MCF 10A (cell line): ENCODE measurements around the gene FZD7. TPM values are rescaled to one million over a fixed set of nuclear protein-coding genes. Genes with fewer than 3 reads are reported as not detected.

ENCODE experiments used
- BruUV-seq: library from RNA; stranded (reverse); fragments of 400-500 nt; replicated peaks from 2 replicates; lab custom pipeline; 2021; lab: Mats Ljungman, UMichigan
- CTCF ChIA-PET: fragments of 300-600 bp; sonication (Branson Sonifier 250); formaldehyde crosslinking; extraction: SDS; loops from one replicate; lab custom pipeline; 2021; ENCODE audit warnings: antibody characterized with exemption, inconsistent platforms; lab: Yijun Ruan, JAX
- POLR2A ChIA-PET: fragments of 300-600, 350-650 bp; sonication (Branson Sonifier 250); formaldehyde crosslinking; extraction: SDS; loops from one replicate; lab custom pipeline; 2020; ENCODE audit warnings: antibody characterized with exemption, inconsistent platforms; lab: Yijun Ruan, JAX
- DNase-seq: peaks from one replicate; pipeline ENCODE4 v3.0.0-alpha.2; 2018; ENCODE audit not compliant: unreplicated experiment
- H3K27ac Mint-ChIP-seq: one replicate; pipeline ENCODE4 v1.8.0; 2022; ENCODE audit warnings: mild to moderate bottlenecking, low read depth, mixed read lengths; ENCODE audit not compliant: unreplicated experiment
- H3K27me3 Mint-ChIP-seq: one replicate; pipeline ENCODE4 v1.8.0; 2022; ENCODE audit warnings: mixed read lengths; ENCODE audit not compliant: insufficient read depth, unreplicated experiment
- H3K36me3 Mint-ChIP-seq: one replicate; pipeline ENCODE4 v1.8.0; 2022; ENCODE audit warnings: mild to moderate bottlenecking, moderate library complexity, mixed read lengths; ENCODE audit not compliant: insufficient read depth, unreplicated experiment
- H3K4me1 Mint-ChIP-seq: one replicate; pipeline ENCODE4 v1.8.0; 2022; ENCODE audit warnings: mixed read lengths; ENCODE audit not compliant: insufficient read depth, unreplicated experiment
- H3K4me3 Mint-ChIP-seq: one replicate; pipeline ENCODE4 v1.8.0; 2022; ENCODE audit warnings: mild to moderate bottlenecking, moderate library complexity, mixed read lengths; ENCODE audit not compliant: unreplicated experiment
- H3K9me3 Mint-ChIP-seq: one replicate; pipeline ENCODE4 v1.8.0; 2022; ENCODE audit warnings: mixed read lengths; ENCODE audit not compliant: unreplicated experiment
- intact Hi-C: fragments of 100-400 bp; cut with micrococcal nuclease; formaldehyde crosslinking; loops from 2 replicates; pipeline ENCODE4 v1.14.1; 2022
- total RNA-seq: library from RNA; stranded (reverse); gene quantifications from 2 replicates; pipeline ENCODE4 v1.2.3, GENCODE V29; 2022
- TF ChIP-seq, protein P1 (sequence below): fragments of 200-600 bp; IDR thresholded peaks from one replicate; pipeline ENCODE4 v1.8.0; 2022; ENCODE audit warnings: antibody characterized with exemption, mild to moderate bottlenecking; ENCODE audit not compliant: unreplicated experiment

FZD7 gene
- total RNA-seq, 1 experiment from 2014 or later: 1.1 TPM

DNA sequence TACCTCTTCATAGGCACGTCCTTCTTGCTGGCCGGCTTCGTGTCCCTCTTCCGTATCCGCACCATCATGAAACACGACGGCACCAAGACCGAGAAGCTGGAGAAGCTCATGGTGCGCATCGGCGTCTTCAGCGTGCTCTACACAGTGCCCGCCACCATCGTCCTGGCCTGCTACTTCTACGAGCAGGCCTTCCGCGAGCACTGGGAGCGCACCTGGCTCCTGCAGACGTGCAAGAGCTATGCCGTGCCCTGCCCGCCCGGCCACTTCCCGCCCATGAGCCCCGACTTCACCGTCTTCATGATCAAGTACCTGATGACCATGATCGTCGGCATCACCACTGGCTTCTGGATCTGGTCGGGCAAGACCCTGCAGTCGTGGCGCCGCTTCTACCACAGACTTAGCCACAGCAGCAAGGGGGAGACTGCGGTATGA lies 2.3 kb downstream of the FZD7 start:
- BruUV-seq: no TSS peak
- ChIA-PET CTCF (interaction anchor here (0.7 kb wide), 1 partner anchor 126 kb away, joined by 3 read pairs; no protein-coding TSS in a partner anchor), POLR2A (no interaction called here)
- no peaks in the 10 kb centered on the region for H3K9me3 Mint-ChIP-seq
- no peak overlapping the region for H3K4me3 Mint-ChIP-seq
- H3K4me1 Mint-ChIP-seq: peaks cover 7% of the 10 kb centered on the region
- TF ChIP-seq, protein P1, sequence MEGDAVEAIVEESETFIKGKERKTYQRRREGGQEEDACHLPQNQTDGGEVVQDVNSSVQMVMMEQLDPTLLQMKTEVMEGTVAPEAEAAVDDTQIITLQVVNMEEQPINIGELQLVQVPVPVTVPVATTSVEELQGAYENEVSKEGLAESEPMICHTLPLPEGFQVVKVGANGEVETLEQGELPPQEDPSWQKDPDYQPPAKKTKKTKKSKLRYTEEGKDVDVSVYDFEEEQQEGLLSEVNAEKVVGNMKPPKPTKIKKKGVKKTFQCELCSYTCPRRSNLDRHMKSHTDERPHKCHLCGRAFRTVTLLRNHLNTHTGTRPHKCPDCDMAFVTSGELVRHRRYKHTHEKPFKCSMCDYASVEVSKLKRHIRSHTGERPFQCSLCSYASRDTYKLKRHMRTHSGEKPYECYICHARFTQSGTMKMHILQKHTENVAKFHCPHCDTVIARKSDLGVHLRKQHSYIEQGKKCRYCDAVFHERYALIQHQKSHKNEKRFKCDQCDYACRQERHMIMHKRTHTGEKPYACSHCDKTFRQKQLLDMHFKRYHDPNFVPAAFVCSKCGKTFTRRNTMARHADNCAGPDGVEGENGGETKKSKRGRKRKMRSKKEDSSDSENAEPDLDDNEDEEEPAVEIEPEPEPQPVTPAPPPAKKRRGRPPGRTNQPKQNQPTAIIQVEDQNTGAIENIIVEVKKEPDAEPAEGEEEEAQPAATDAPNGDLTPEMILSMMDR: no peak
- no peaks in the 10 kb centered on the region for H3K27me3 Mint-ChIP-seq
- H3K36me3 Mint-ChIP-seq: no peaks in the 10 kb centered on the region
- intact Hi-C loops: loop anchor here (10.0 kb wide), 1 partner anchor 99 kb away; no protein-coding TSS in a partner anchor
- no peak for DNase-seq
- H3K27ac Mint-ChIP-seq: no peak overlapping the region

- TSS peak; percentile 20 for BruUV-seq
- Mint-ChIP-seq H3K4me3 (no peak overlapping the region), H3K36me3 (no peaks in the 10 kb centered on the region), H3K27me3 (no peaks in the 10 kb centered on the region), H3K4me1 (peaks cover 7% of the 10 kb centered on the region), H3K27ac (no peak overlapping the region), H3K9me3 (no peaks in the 10 kb centered on the region)
- TF ChIP-seq, protein P1: no peak
- POLR2A ChIA-PET: no interaction called here
- intact Hi-C loops: loop anchor here (10.0 kb wide), 1 partner anchor 98 kb away; no protein-coding TSS in a partner anchor
- CTCF ChIA-PET: no interaction called here
- DNase-seq: no peak
Measured at GRCh38 chr2:202036601-202037037, 3.0 kb downstream of the FZD7 start.

GRCh38 chr2:202037086-202037485 lies 3.4 kb downstream of the FZD7 start:
- DNase-seq: no peak
- peaks cover 5% of the 10 kb centered on the region for H3K4me1 Mint-ChIP-seq
- CTCF ChIA-PET: no interaction called here
- POLR2A ChIA-PET: no interaction called here
- H3K27me3 Mint-ChIP-seq: no peaks in the 10 kb centered on the region
- TF ChIP-seq, protein P1: no peak
- H3K4me3 Mint-ChIP-seq: no peak overlapping the region
- intact Hi-C loops: loop anchor here (10.0 kb wide), 1 partner anchor 98 kb away; no protein-coding TSS in a partner anchor
- H3K27ac Mint-ChIP-seq: no peak overlapping the region
- BruUV-seq: no TSS peak
- no peaks in the 10 kb centered on the region for H3K9me3 Mint-ChIP-seq
- H3K36me3 Mint-ChIP-seq: no peaks in the 10 kb centered on the region

DNA sequence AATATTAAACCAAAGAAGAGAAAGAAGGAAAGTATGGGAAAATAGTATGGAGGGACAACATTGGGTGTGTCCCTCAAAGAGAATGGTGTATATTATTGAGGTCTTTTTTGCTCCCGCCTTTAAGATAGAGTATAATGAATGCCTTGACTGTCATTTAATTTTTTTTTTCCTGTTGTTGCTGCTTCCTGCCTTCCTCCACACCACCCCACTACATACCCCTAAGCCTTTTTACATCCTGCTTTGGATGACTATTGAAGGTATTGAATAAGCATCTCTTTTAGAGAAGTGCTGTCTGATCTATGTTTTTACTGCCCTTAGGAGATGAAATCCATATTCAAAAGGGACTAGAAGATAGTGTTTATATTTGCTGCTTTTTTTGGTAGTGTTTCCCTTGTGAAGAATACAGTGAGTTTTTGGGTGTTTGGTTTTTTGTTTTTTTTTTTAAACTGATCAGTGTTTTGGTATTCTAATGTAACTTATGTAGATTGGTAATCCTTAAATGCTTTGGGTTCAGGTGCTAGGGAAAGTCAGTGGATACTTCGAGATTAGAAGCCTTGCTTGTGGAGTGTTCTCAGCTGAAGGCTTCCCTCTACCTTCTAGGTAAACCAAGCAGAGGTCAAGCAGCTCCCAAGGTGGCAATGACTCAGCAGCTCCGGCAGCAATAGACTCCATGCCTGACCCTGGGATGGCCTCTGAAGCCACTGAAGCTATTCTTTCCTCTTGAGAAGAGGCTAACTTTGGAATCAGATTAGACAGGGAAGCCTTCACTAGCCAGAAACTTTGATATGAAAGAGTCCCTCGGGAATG lies 5.0 kb downstream of the FZD7 start:
- ChIA-PET CTCF (no interaction called here), POLR2A (no interaction called here)
- TF ChIP-seq, protein P1: no peak
- DNase-seq: peak; percentile 52
- Mint-ChIP-seq H3K36me3 (no peaks in the 10 kb centered on the region), H3K27ac (no peak overlapping the region), H3K4me3 (no peak overlapping the region), H3K9me3 (no peaks in the 10 kb centered on the region), H3K4me1 (no peaks in the 10 kb centered on the region), H3K27me3 (no peaks in the 10 kb centered on the region)
- intact Hi-C loops: loop anchor here (10.0 kb wide), 1 partner anchor 96 kb away; no protein-coding TSS in a partner anchor
- no TSS peak for BruUV-seq
